GM18505 (cell line): ENCODE data around the gene NCLN.
"Not testable (repeated sequence)": the region's sequence is repeated elsewhere in the genome, so short reads cannot be mapped to it uniquely, and the experiment has no call there.

Experiments used
- ATAC-seq: cut with Tn5 transposase; IDR thresholded peaks from one replicate; pipeline ENCODE4 v1.9.1; 2021; ENCODE audit not compliant: unreplicated experiment
- POLR2A ChIP-seq: IDR thresholded peaks from 4 replicates; pipeline ENCODE4 v1.6.1; 2011; ENCODE audit warnings: borderline replicate concordance; ENCODE audit not compliant: insufficient read depth, insufficient read length; ENCODE audit errors: extremely low read depth

NCLN gene

GRCh38 chr19:3203805-3204645, 18.3 kb downstream of the NCLN start:
- ATAC-seq = no peak
- TF ChIP-seq POLR2A = no peak

GRCh38 chr19:3204646-3205275, 19.0 kb downstream of the NCLN start:
- ATAC-seq = no peak
- no peak for TF ChIP-seq POLR2A

GRCh38 chr19:3206216-3206953, 20.7 kb downstream of the NCLN start:
- ATAC-seq = no peak
- TF ChIP-seq POLR2A = no peak

GRCh38 chr19:3207461-3208242, 21.9 kb downstream of the NCLN start:
- TF ChIP-seq POLR2A = no peak
- ATAC-seq = no peak

- TF ChIP-seq POLR2A = no peak
- no peak for ATAC-seq
These were observed 22.8 kb downstream of the NCLN start for GRCh38 chr19:3208317-3209207.

GRCh38 chr19:3210347-3211017, 24.8 kb downstream of the NCLN start:
- no peak for ATAC-seq
- TF ChIP-seq POLR2A = peak; percentile 20

GRCh38 chr19:3211191-3211590, 25.5 kb downstream of the NCLN start:
- no peak for ATAC-seq

GRCh38 chr19:3213159-3213558, 27.4 kb downstream of the NCLN start:
- no peak for TF ChIP-seq POLR2A
- no peak for ATAC-seq

More at GRCh38 chr19:3211191-3211590, 25.5 kb downstream of the NCLN start:
- TF ChIP-seq POLR2A = no peak

- no peak for TF ChIP-seq POLR2A
- ATAC-seq = no peak
These were observed 31.1 kb downstream of the NCLN start for GRCh38 chr19:3216874-3217273.

- TF ChIP-seq POLR2A = no peak
- ATAC-seq = no peak
These were observed 34.8 kb downstream of the NCLN start for GRCh38 chr19:3220576-3220975.

- not testable (repeated sequence) for ATAC-seq
These were observed 35.8 kb downstream of the NCLN start for GRCh38 chr19:3221576-3221975.

GRCh38 chr19:3222709-3223108, 37.0 kb downstream of the NCLN start:
- no peak for TF ChIP-seq POLR2A
- ATAC-seq = no peak
